SH-SY5Y (cell line): ENCODE results near the gene DIAPH3.

ENCODE experiments used
- GATA2 ChIP-seq: IDR thresholded peaks from 2 replicates; pipeline ENCODE4 v1.6.1; 2011; ENCODE audit warnings: mild to moderate bottlenecking, low read depth, low read length
- GATA3 ChIP-seq: IDR thresholded peaks from 2 replicates; pipeline ENCODE4 v1.6.1; 2011; ENCODE audit warnings: low read depth, mild to moderate bottlenecking, low read length, moderate library complexity

DNA sequence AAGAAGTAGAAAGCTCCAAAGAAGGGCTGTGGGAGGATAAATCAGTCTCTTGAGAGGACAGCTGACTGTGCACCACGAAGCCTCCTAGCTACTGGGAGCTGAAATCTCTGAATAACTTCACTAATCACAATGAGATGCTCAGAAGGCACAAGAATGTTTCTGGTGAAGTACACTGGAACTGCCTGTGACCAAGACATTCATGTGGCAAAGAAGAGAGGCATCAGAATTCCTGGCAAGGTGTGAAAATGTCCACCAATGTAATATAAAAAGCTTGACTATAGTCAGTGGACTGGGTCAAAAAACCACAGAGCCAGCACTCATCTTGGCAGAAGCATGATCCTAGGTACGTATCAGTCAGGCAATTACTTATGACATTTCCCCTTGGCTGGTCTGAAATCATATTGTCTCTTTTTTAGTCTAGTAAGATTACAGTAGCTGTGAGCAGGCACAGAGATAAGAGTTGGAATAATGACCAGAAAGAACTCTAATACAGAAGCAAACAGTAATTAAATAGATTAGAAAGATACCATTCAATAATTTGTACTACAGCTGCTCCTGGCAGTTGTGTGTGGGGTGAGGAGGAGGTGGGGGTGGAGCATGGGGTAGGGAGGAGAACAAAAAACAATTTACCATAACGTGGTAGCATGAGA is 434.7 kb downstream of the DIAPH3 start:
- peak; percentile 84; the same call in 1 of the 2 replicates for TF ChIP-seq GATA2
- TF ChIP-seq GATA3: peak; percentile 78
